ENCODE results near the gene PTPRN2. TPM values are rescaled to one million over a fixed set of nuclear protein-coding genes. Genes with fewer than 3 reads are reported as not detected.

Gene PTPRN2
- total RNA-seq, 1 experiment from 2014 or later = 0.16 TPM

DNA sequence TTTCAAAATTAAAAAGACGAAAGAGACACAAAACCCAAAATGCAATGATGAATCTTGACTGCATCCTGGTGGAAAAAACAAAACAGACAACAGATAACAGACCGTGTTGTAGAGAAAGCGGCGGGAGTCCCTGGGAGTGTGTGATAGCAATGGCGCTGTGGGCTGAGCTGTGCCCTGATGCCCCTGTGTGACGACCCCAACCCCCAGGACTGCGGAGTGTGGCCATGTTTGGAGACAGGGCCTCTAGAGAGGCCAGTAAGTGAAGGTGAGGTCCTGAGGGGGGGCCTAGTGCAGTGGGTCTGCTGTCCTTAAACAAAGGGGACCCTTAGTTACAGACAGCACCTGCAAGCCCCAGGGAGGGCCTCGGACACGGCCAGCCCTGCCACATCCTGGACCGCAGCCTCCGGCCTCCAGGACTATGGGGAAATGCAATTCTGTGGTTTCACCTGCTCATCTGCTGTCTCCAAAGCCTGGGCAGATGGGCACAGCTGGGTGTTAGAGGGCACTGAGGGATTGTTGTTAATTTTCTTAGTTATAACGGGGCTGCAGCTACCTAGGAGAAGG lies 973.1 kb downstream of the PTPRN2 start:
- in situ Hi-C loops (cut with HindIII; ENCODE audit: low pct_unique_long_range_greater_than_20kb, low sequenced_read_pairs) = no loop called here
- no peak for DNase-seq (ENCODE audit: low read depth, low spot score)

GRCh38 chr7:157613575-157614322 lies 973.9 kb downstream of the PTPRN2 start:
- peak; percentile 22 for DNase-seq (ENCODE audit: low read depth, low spot score)
- in situ Hi-C loops (cut with HindIII; ENCODE audit: low pct_unique_long_range_greater_than_20kb, low sequenced_read_pairs) = no loop called here

DNA sequence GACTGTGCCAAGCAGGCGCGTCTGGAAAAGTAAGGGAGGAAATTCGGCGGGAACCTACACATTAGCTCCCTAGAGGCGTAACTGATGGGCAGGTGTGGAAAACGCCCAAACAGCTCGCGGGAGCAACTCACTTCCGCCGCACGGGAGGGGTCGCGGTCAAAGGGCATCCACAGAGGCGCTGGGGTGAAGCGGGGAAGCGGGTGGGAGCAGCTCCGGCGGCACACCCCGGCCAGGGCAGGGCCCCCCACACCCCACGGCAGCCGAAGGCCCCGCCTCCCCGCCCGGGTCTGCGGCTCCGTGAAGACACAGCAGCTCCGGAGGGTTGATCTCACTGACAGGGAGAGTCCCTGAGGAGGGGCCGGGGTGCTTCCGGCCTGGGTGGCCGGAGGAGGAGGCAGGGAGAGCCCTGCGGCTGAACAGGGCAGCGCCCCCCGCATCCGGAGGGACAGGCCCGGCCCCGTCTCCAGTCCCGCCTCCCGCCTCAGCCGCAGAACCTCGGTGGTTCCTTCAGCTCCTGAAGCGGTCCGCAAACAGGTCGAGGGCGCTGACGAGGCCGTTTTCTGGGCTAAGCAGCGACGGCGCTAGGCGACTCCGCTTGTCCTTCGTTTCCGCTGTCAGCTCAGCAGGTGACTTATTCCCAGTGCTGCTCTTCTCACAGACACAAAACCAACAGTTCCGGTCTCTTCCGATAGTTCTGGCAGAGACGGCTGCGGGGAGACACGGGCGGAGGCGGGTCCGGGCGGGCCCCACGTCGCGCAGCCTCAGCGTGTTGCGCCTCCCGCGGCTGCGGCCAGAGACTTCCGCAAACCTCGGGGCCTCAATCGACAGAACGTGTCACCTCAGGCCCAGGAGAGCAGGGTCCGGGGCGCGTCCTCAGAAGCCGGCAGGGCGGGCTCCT lies 974.7 kb downstream of the PTPRN2 start:
- no peak for DNase-seq (ENCODE audit: low read depth, low spot score)
- in situ Hi-C loops (cut with HindIII; ENCODE audit: low pct_unique_long_range_greater_than_20kb, low sequenced_read_pairs) = no loop called here

- in situ Hi-C loops (cut with HindIII; ENCODE audit: low pct_unique_long_range_greater_than_20kb, low sequenced_read_pairs) = no loop called here
- no peak for DNase-seq (ENCODE audit: low read depth, low spot score)
These were observed 975.5 kb downstream of the PTPRN2 start for GRCh38 chr7:157612009-157612663.

GRCh38 chr7:157611341-157611740 lies 976.3 kb downstream of the PTPRN2 start:
- DNase-seq (ENCODE audit: low read depth, low spot score) = no peak
- in situ Hi-C loops (cut with HindIII; ENCODE audit: low pct_unique_long_range_greater_than_20kb, low sequenced_read_pairs) = no loop called here

- no peak for DNase-seq (ENCODE audit: low read depth, low spot score)
- in situ Hi-C loops (cut with HindIII; ENCODE audit: low pct_unique_long_range_greater_than_20kb, low sequenced_read_pairs) = no loop called here
These were observed 976.8 kb downstream of the PTPRN2 start for GRCh38 chr7:157610671-157611295.

GRCh38 chr7:157609932-157610640 lies 977.5 kb downstream of the PTPRN2 start:
- DNase-seq (ENCODE audit: low read depth, low spot score) = no peak
- in situ Hi-C loops (cut with HindIII; ENCODE audit: low pct_unique_long_range_greater_than_20kb, low sequenced_read_pairs) = no loop called here

DNA sequence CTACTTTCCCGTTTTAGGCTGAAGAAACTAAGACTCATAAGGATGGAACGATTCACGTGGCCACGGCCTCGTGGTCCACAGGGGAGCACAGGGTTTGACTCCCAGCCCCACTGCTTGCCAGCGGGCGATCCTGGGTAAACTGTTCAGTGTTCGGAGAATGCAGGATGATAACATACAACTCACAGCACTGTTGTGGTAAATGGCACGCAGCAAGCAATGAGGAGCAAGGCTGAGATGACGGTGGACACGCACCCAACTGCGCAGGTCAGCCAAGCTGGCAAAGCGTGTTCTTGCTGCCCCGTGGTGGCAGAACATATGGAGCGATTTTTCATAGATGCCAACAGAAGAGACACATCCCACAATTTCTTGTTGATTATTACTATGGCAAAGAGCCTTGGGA lies 978.1 kb downstream of the PTPRN2 start:
- in situ Hi-C loops (cut with HindIII; ENCODE audit: low pct_unique_long_range_greater_than_20kb, low sequenced_read_pairs) = no loop called here
- DNase-seq (ENCODE audit: low read depth, low spot score) = no peak

GRCh38 chr7:157607218-157607617 lies 980.4 kb downstream of the PTPRN2 start:
- in situ Hi-C loops (cut with HindIII; ENCODE audit: low pct_unique_long_range_greater_than_20kb, low sequenced_read_pairs) = no loop called here
- DNase-seq (ENCODE audit: low read depth, low spot score) = no peak

- no peak for DNase-seq (ENCODE audit: low read depth, low spot score)
- in situ Hi-C loops (cut with HindIII; ENCODE audit: low pct_unique_long_range_greater_than_20kb, low sequenced_read_pairs) = no loop called here
These were observed 981.5 kb downstream of the PTPRN2 start for GRCh38 chr7:157606140-157606539.

GRCh38 chr7:157605638-157606037 lies 982.0 kb downstream of the PTPRN2 start:
- in situ Hi-C loops (cut with HindIII; ENCODE audit: low pct_unique_long_range_greater_than_20kb, low sequenced_read_pairs) = no loop called here
- no peak for DNase-seq (ENCODE audit: low read depth, low spot score)

- DNase-seq (ENCODE audit: low read depth, low spot score) = no peak
- in situ Hi-C loops (cut with HindIII; ENCODE audit: low pct_unique_long_range_greater_than_20kb, low sequenced_read_pairs) = no loop called here
These were observed 982.8 kb downstream of the PTPRN2 start for GRCh38 chr7:157604661-157605381.

- in situ Hi-C loops (cut with HindIII; ENCODE audit: low pct_unique_long_range_greater_than_20kb, low sequenced_read_pairs) = no loop called here
- DNase-seq (ENCODE audit: low read depth, low spot score) = no peak
These were observed 983.9 kb downstream of the PTPRN2 start for GRCh38 chr7:157603716-157604115.

DNA sequence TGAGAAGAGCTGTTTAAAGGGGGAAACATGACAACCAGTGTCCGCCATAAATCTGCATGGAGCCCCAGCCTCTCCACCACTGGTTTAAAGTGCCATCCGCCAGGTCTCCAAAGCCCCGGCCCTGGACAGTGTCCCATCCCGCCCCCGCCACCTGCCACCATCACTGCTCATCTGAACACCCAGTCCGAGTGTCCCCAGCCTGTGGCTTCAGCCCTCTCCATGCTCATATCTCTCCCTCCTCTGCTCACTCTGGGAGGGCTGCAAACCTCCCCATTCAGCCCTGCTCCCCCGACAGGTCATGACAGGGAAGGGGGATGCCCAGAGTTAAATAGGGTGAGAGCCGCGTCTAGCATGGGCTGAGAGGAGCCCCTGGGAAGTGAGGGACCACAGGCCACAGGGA lies 984.6 kb downstream of the PTPRN2 start:
- in situ Hi-C loops (cut with HindIII; ENCODE audit: low pct_unique_long_range_greater_than_20kb, low sequenced_read_pairs) = no loop called here
- no peak for DNase-seq (ENCODE audit: low read depth, low spot score)

DNA sequence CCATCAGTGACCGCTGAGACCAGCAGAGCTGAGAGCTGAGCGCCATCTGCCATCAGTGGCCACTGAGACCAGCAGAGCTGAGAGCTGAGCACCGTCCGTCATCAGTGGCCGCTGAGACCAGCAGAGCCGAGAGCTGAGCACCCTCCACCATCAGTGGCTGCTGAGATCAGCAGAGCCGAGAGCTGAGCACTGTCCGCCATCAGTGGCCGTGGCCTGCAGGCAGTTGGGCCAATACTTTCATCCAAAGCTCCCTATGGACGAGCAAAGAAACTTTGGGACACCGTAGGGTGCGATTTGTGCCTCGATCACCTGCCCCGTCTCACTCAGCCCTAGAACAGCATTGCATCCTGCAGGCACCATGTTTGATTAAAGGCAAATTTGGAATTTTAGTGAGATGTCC lies 985.0 kb downstream of the PTPRN2 start:
- in situ Hi-C loops (cut with HindIII; ENCODE audit: low pct_unique_long_range_greater_than_20kb, low sequenced_read_pairs) = no loop called here

DNA sequence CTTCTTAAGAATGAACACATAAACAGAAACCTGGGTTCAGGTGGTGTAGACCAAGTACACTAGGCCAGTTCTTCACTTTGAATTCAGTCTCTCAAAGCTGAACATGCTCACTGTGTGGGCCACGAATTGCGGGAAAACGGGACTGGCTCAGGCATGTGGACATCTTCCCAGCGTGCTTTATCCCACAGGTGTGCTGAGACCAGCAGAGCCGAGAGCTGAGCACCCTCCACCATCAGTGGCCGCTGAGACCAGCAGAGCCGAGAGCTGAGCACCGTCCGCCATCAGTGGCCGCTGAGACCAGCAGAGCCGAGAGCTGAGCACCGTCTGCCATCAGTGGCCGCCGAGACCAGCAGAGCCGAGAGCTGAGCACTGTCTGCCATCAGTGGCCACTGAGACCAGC lies 985.5 kb downstream of the PTPRN2 start:
- in situ Hi-C loops (cut with HindIII; ENCODE audit: low pct_unique_long_range_greater_than_20kb, low sequenced_read_pairs) = no loop called here
- no peak for DNase-seq (ENCODE audit: low read depth, low spot score)

More for the DNA sequence above, 985.0 kb downstream of the PTPRN2 start:
- DNase-seq (ENCODE audit: low read depth, low spot score) = no peak

All from SK-MEL-5 (cell line).